Activated CD4-positive, alpha-beta T cell treated with anti-CD3 and anti-CD28 coated beads, Interleukin-2, amount 10 ng/mL, durations not matched to agents 7 days and 5 days (primary cell): ENCODE measurements around the gene CYS1. TPM values are rescaled to one million over a fixed set of nuclear protein-coding genes. Genes with fewer than 3 reads are reported as not detected.
"Not testable (repeated sequence)": the region's sequence is repeated elsewhere in the genome, so short reads cannot be mapped to it uniquely, and the experiment has no call there.

Experiments
- CTCF ChIA-PET: fragments of 350-600 bp; sonication (Branson Sonifier 250); formaldehyde crosslinking; loops from one replicate; lab custom pipeline; 2021; ENCODE audit warnings: antibody characterized with exemption; lab: Charles Lee
- POLR2A ChIA-PET: fragments of 350-600 bp; sonication (Branson Sonifier 250); formaldehyde crosslinking; loops from one replicate; lab custom pipeline; 2021; ENCODE audit warnings: antibody characterized with exemption; lab: Charles Lee
- DNase-seq: peaks from one replicate; pipeline ENCODE4 v3.0.0-alpha.2; 2020
- H3K27ac Mint-ChIP-seq: one replicate; pipeline ENCODE4 v1.8.0; 2021; ENCODE audit warnings: mild to moderate bottlenecking, moderate library complexity, mixed read lengths
- H3K27me3 Mint-ChIP-seq: one replicate; pipeline ENCODE4 v1.8.0; 2021; ENCODE audit warnings: mixed read lengths
- H3K36me3 Mint-ChIP-seq: one replicate; pipeline ENCODE4 v1.8.0; 2021; ENCODE audit warnings: low read depth, mixed read lengths
- H3K4me1 Mint-ChIP-seq: one replicate; pipeline ENCODE4 v1.8.0; 2021; ENCODE audit warnings: mixed read lengths
- H3K4me3 Mint-ChIP-seq: one replicate; pipeline ENCODE4 v1.8.0; 2021; ENCODE audit warnings: mild to moderate bottlenecking, moderate library complexity, mixed read lengths
- H3K9me3 Mint-ChIP-seq: one replicate; pipeline ENCODE4 v1.8.0; 2021; ENCODE audit warnings: mixed read lengths
- total RNA-seq, 2 experiments: library from RNA; stranded (reverse); gene quantifications; one replicate each; pipeline ENCODE4 v1.2.3, GENCODE V29; 2021

The CYS1 gene
- total RNA-seq, 2 experiments from 2014 or later = 0.15 to 0.17 TPM

- Mint-ChIP-seq H3K4me3 (peak overlapping the region; percentile 98), H3K4me1 (peaks cover 50% of the 10 kb centered on the region), H3K27me3 (no peaks in the 10 kb centered on the region), H3K9me3 (no peaks in the 10 kb centered on the region), H3K27ac (peak overlapping the region; percentile 99), H3K36me3 (peaks cover 28% of the 10 kb centered on the region)
- CTCF ChIA-PET = interaction anchor here (2.4 to 3.3 kb wide), 3 partner anchors 47 to 315 kb away, joined by 8 to 10 read pairs (median 10); no protein-coding TSS in a partner anchor
- POLR2A ChIA-PET = no interaction called here
- DNase-seq = no peak
These were observed 39.5 kb upstream of the CYS1 start for GRCh38 chr2:10119601-10120157.

- Mint-ChIP-seq H3K27ac (no peak overlapping the region), H3K36me3 (peaks cover 21% of the 10 kb centered on the region), H3K27me3 (no peaks in the 10 kb centered on the region), H3K4me1 (peaks cover 48% of the 10 kb centered on the region), H3K9me3 (no peaks in the 10 kb centered on the region), H3K4me3 (peak overlapping the region; percentile 33)
- no peak for DNase-seq
- ChIA-PET POLR2A (no interaction called here), CTCF (interaction anchor here (1.3 to 3.3 kb wide), 4 partner anchors 42 to 316 kb away, joined by 3 to 10 read pairs (median 9); no protein-coding TSS in a partner anchor)
These were observed 38.8 kb upstream of the CYS1 start for GRCh38 chr2:10119027-10119325.

- H3K4me3 Mint-ChIP-seq = no peak overlapping the region
- no peak for DNase-seq
- H3K36me3 Mint-ChIP-seq = peaks cover 2% of the 10 kb centered on the region
- peaks cover 4% of the 10 kb centered on the region for H3K9me3 Mint-ChIP-seq
- ChIA-PET CTCF (interaction anchor here (0.7 to 1.8 kb wide), 2 partner anchors 12 to 513 kb away, joined by 3 to 4 read pairs; no protein-coding TSS in a partner anchor), POLR2A (no interaction called here)
- H3K4me1 Mint-ChIP-seq = peaks cover 3% of the 10 kb centered on the region
- H3K27me3 Mint-ChIP-seq = no peaks in the 10 kb centered on the region
- no peak overlapping the region for H3K27ac Mint-ChIP-seq
These were observed 29.1 kb upstream of the CYS1 start for GRCh38 chr2:10109311-10109710.

- peaks cover 14% of the 10 kb centered on the region for H3K27me3 Mint-ChIP-seq
- H3K4me1 Mint-ChIP-seq, H3K9me3 Mint-ChIP-seq, POLR2A ChIA-PET, H3K4me3 Mint-ChIP-seq, H3K27ac Mint-ChIP-seq, H3K36me3 Mint-ChIP-seq, DNase-seq: not testable (repeated sequence)
- CTCF ChIA-PET = interaction anchor here (0.6 to 1.4 kb wide), 3 partner anchors 16 to 56 kb away, joined by 3 to 4 read pairs (median 3); no protein-coding TSS in a partner anchor
These were observed 24.7 kb upstream of the CYS1 start for GRCh38 chr2:10104906-10105305.

- ChIA-PET POLR2A (no interaction called here), CTCF (interaction anchor here (0.7 to 2.9 kb wide), 5 partner anchors 9 to 559 kb away, joined by 3 to 8 read pairs (median 3); no protein-coding TSS in a partner anchor)
- H3K9me3 Mint-ChIP-seq = peaks cover 4% of the 10 kb centered on the region
- peaks cover 3% of the 10 kb centered on the region for H3K4me1 Mint-ChIP-seq
- peaks cover 2% of the 10 kb centered on the region for H3K36me3 Mint-ChIP-seq
- peaks cover 16% of the 10 kb centered on the region for H3K27me3 Mint-ChIP-seq
- DNase-seq = no peak
- H3K27ac Mint-ChIP-seq = no peak overlapping the region
- H3K4me3 Mint-ChIP-seq = no peak overlapping the region
These were observed 23.0 kb upstream of the CYS1 start for GRCh38 chr2:10103179-10103578.

- Mint-ChIP-seq H3K9me3 (no peaks in the 10 kb centered on the region), H3K4me3 (no peak overlapping the region), H3K4me1 (peaks cover 7% of the 10 kb centered on the region), H3K27me3 (peaks cover 18% of the 10 kb centered on the region), H3K27ac (no peak overlapping the region), H3K36me3 (peaks cover 2% of the 10 kb centered on the region)
- ChIA-PET CTCF (interaction anchor here (1.0 to 2.9 kb wide), 2 partner anchors 23 to 29 kb away, joined by 3 to 8 read pairs; no protein-coding TSS in a partner anchor), POLR2A (interaction anchor here (0.5 kb wide), 1 partner anchor 26 kb away, joined by 4 read pairs; no protein-coding TSS in a partner anchor)
- no peak for DNase-seq
These were observed 21.3 kb upstream of the CYS1 start for GRCh38 chr2:10101491-10101890.

- Mint-ChIP-seq H3K36me3 (peaks cover 3% of the 10 kb centered on the region), H3K4me3 (no peak overlapping the region), H3K9me3 (peaks cover 3% of the 10 kb centered on the region), H3K27ac (no peak overlapping the region), H3K27me3 (peaks cover 44% of the 10 kb centered on the region), H3K4me1 (peaks cover 7% of the 10 kb centered on the region)
- DNase-seq = peak; percentile 37
- ChIA-PET POLR2A (no interaction called here), CTCF (interaction anchor here (0.5 to 4.5 kb wide), 15 partner anchors 10 to 606 kb away, joined by 3 to 28 read pairs (median 4); partner anchors contain the start of genes CYS1 and TAF1B)
These were observed 17.3 kb upstream of the CYS1 start for GRCh38 chr2:10097352-10098148.

DNA sequence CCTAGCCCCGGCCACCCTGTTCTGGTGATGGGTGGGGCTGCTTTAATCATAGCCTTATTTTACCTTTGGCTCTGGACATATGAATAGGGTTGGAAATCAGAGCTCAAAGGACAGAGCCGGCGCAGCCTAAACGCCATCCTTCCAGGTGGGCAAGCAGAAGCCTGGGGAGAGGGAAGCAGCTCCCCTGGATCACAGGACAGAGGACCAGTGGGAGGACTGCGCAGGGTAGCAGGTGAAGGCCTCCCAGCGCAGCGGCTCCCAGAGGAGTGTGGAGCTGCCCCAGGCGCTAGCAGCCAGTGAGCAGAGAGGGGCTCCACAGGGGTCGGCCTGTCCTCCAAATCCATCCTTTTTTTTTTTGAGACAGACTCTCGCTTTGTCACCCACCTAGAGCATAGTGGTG is 16.4 kb upstream of the CYS1 start:
- CTCF ChIA-PET = interaction anchor here (0.6 to 4.5 kb wide), 17 partner anchors 9 to 523 kb away, joined by 3 to 28 read pairs (median 4); partner anchors contain the start of genes CYS1 and TAF1B
- Mint-ChIP-seq H3K27me3 (peaks cover 50% of the 10 kb centered on the region), H3K9me3 (peaks cover 9% of the 10 kb centered on the region), H3K36me3 (peaks cover 6% of the 10 kb centered on the region), H3K4me3 (no peak overlapping the region), H3K27ac (no peak overlapping the region), H3K4me1 (peaks cover 14% of the 10 kb centered on the region)
- POLR2A ChIA-PET = no interaction called here
- DNase-seq = no peak

GRCh38 chr2:10095175-10095574 is 15.0 kb upstream of the CYS1 start:
- H3K4me1 Mint-ChIP-seq = peaks cover 18% of the 10 kb centered on the region
- H3K4me3 Mint-ChIP-seq = no peak overlapping the region
- peaks cover 51% of the 10 kb centered on the region for H3K27me3 Mint-ChIP-seq
- peaks cover 9% of the 10 kb centered on the region for H3K9me3 Mint-ChIP-seq
- H3K36me3 Mint-ChIP-seq = peaks cover 6% of the 10 kb centered on the region
- POLR2A ChIA-PET = no interaction called here
- CTCF ChIA-PET = interaction anchor here (0.7 to 4.5 kb wide), 5 partner anchors 10 to 407 kb away, joined by 3 to 28 read pairs (median 3); no protein-coding TSS in a partner anchor
- no peak for DNase-seq
- H3K27ac Mint-ChIP-seq = no peak overlapping the region

- no peak overlapping the region for H3K4me3 Mint-ChIP-seq
- POLR2A ChIA-PET = no interaction called here
- H3K9me3 Mint-ChIP-seq = peaks cover 9% of the 10 kb centered on the region
- H3K4me1 Mint-ChIP-seq = peaks cover 18% of the 10 kb centered on the region
- CTCF ChIA-PET = interaction anchor here (0.6 to 4.5 kb wide), 7 partner anchors 8 to 636 kb away, joined by 3 to 28 read pairs (median 3); partner anchors contain the start of gene CYS1
- H3K27ac Mint-ChIP-seq = no peak overlapping the region
- no peak for DNase-seq
- H3K27me3 Mint-ChIP-seq = peaks cover 59% of the 10 kb centered on the region
- H3K36me3 Mint-ChIP-seq = peaks cover 6% of the 10 kb centered on the region
These were observed 14.1 kb upstream of the CYS1 start for GRCh38 chr2:10094271-10094814.

GRCh38 chr2:10091889-10092244 is 11.7 kb upstream of the CYS1 start:
- Mint-ChIP-seq H3K4me1 (peaks cover 13% of the 10 kb centered on the region), H3K4me3 (peak overlapping the region; percentile 20), H3K27me3 (peaks cover 67% of the 10 kb centered on the region)
- POLR2A ChIA-PET, H3K9me3 Mint-ChIP-seq, DNase-seq, H3K36me3 Mint-ChIP-seq, H3K27ac Mint-ChIP-seq: not testable (repeated sequence)
- CTCF ChIA-PET = interaction anchor here (0.6 to 2.3 kb wide), 9 partner anchors 9 to 343 kb away, joined by 3 to 11 read pairs (median 4); partner anchors contain the start of gene CYS1

DNA sequence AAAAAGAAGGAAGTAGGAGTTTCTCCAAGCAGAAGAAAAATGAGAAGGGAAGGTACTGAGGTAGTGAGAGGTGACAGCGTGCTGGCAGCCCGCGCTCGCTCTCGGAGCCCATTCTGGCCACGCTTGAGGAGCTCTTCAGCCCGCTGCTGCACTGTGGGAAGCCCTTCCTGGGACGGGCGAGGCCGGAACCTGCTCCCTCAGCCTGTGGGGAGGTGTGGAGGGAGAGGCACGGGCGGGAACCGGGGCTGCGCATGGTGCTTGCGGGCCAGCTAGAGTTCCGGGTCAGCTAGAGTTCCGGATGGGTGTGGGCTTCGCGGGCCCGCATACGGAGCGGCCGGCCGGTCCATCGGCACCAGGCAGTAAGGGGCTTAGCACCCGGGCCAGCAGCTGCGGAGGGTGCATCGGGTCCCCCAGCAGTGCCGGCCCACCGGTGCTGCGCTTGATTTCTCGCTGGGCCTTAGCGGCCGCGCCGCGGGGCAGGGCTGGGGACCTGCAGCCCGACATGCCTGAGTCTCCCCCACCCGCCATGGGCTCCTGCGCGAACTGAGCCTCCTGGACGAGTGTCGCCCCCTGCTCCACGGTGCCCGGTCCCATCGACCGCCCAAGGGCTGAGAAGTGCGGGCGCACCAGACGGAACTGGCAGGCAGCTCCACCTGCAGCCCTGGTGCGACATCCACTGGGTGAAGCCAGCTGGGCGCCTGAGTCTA is 11.1 kb upstream of the CYS1 start:
- H3K27me3 Mint-ChIP-seq = peaks cover 70% of the 10 kb centered on the region
- DNase-seq = peak; percentile 31
- peak overlapping the region; percentile 63 for H3K27ac Mint-ChIP-seq
- peaks cover 13% of the 10 kb centered on the region for H3K4me1 Mint-ChIP-seq
- peak overlapping the region; percentile 57 for H3K4me3 Mint-ChIP-seq
- CTCF ChIA-PET = interaction anchor here (0.7 to 2.3 kb wide), 10 partner anchors 8 to 344 kb away, joined by 3 to 11 read pairs (median 3); partner anchors contain the start of gene CYS1
- POLR2A ChIA-PET = no interaction called here
- H3K36me3 Mint-ChIP-seq = peaks cover 6% of the 10 kb centered on the region
- H3K9me3 Mint-ChIP-seq = peaks cover 9% of the 10 kb centered on the region
